Endometrium (tissue), 2 donors: ENCODE results near the gene ZNF793.

Source experiments
- FAIRE-seq: peaks from 2 replicates; lab custom pipeline; 2012; peaks lifted over from hg19 to GRCh38; lab: Jason Lieb, UNC
- donor health status: control.
- donor health status: control.

The ZNF793 gene

GRCh38 chr19:37506387-37507166 lies at the start of gene ZNF793:
Gene ZNF793, plus strand, starts transcription at chr19:37506939. Its CDS starts 16,501 bp downstream, at chr19:37523440.
- FAIRE-seq, result peak; percentile 63

- no peak for FAIRE-seq
Measured at GRCh38 chr19:37466277-37466797, 40.4 kb upstream of the ZNF793 start.

GRCh38 chr19:37466798-37467607 lies 39.7 kb upstream of the ZNF793 start, which contains the start of gene ZNF569:
Gene ZNF569, minus strand, starts transcription at chr19:37467444. Its CDS starts 22,523 bp downstream, at chr19:37444921.
- peak; percentile 85 for FAIRE-seq

GRCh38 chr19:37467608-37468090 lies 39.1 kb upstream of the ZNF793 start:
- no peak for FAIRE-seq

GRCh38 chr19:37468961-37469777 lies 37.6 kb upstream of the ZNF793 start, which contains the start of gene ZNF570:
Gene ZNF570, plus strand, starts transcription at chr19:37469356. Its CDS starts 999 bp downstream, at chr19:37470355.
- FAIRE-seq, result peak; percentile 61

GRCh38 chr19:37470216-37470615 lies 36.5 kb upstream of the ZNF793 start:
- FAIRE-seq, result no peak

GRCh38 chr19:37472165-37472564 lies 34.6 kb upstream of the ZNF793 start:
- no peak for FAIRE-seq

- FAIRE-seq, result no peak
Measured at GRCh38 chr19:37484406-37485168, 22.2 kb upstream of the ZNF793 start.

GRCh38 chr19:37492213-37492612 lies 14.5 kb upstream of the ZNF793 start:
- FAIRE-seq, result no peak

GRCh38 chr19:37505958-37506386 lies 767 bp upstream of the ZNF793 start:
- peak; percentile 21 for FAIRE-seq

- no peak for FAIRE-seq
Measured at GRCh38 chr19:37507167-37507464, 377 bp downstream of the ZNF793 start.

- no peak for FAIRE-seq
Measured at GRCh38 chr19:37511186-37511585, 4.4 kb downstream of the ZNF793 start.

GRCh38 chr19:37511821-37512220 lies 5.1 kb downstream of the ZNF793 start:
- no peak for FAIRE-seq

- no peak for FAIRE-seq
Measured at GRCh38 chr19:37513397-37513796, 6.7 kb downstream of the ZNF793 start.

GRCh38 chr19:37519890-37520289 lies 13.2 kb downstream of the ZNF793 start:
- FAIRE-seq, result no peak

GRCh38 chr19:37537391-37537947 lies 30.7 kb downstream of the ZNF793 start:
- FAIRE-seq, result no peak

GRCh38 chr19:37551129-37551993 lies 44.6 kb downstream of the ZNF793 start:
- no peak for FAIRE-seq

GRCh38 chr19:37563518-37563917 lies 56.8 kb downstream of the ZNF793 start:
- no peak for FAIRE-seq

- no peak for FAIRE-seq
Measured at GRCh38 chr19:37564624-37565369, 58.1 kb downstream of the ZNF793 start.
